Measurements from ENCODE around the gene ARSK.
"Not testable (repeated sequence)": the region's sequence is repeated elsewhere in the genome, so short reads cannot be mapped to it uniquely, and the experiment has no call there.

The ARSK gene

GRCh38 chr5:95644351-95645042, 89.6 kb downstream of the ARSK start:
- Histone ChIP-seq H3K79me2 (ENCODE audit: insufficient read depth, low read length) (no peaks in the 10 kb centered on the region), H3K4me3 (ENCODE audit: low read depth in 1 of 2, low read length in 2 of 2) (no peak overlapping the region), H3K27me3 (ENCODE audit: insufficient read depth, low read length, poor library complexity) (no peaks in the 10 kb centered on the region), H3K27ac (ENCODE audit: low read length) (peak overlapping the region; percentile 19; the same call in 1 of the 2 replicates), H4K20me1 (ENCODE audit: insufficient read depth, low read length) (no peaks in the 10 kb centered on the region), H3K36me3 (ENCODE audit: insufficient read depth, low read length) (no peaks in the 10 kb centered on the region), H2AFZ (ENCODE audit: low read depth, low read length) (peak overlapping the region; percentile 62), H3K9me3 (ENCODE audit: insufficient read depth, low read length, severe bottlenecking) (no peaks in the 10 kb centered on the region), H3K4me2 (ENCODE audit: insufficient read depth, low read length) (peak overlapping the region; percentile 33; the same call in 1 of the 2 replicates), H3K4me1 (ENCODE audit: insufficient read depth, low read length) (peaks cover 43% of the 10 kb centered on the region), H3K9ac (ENCODE audit: low read depth, low read length) (no peak overlapping the region)
- ATAC-seq (ENCODE audit: insufficient read depth, low read depth) (peak; percentile 37; the same call in 2 of the 3 replicates), DNase-seq (peak; percentile 64)
- TF ChIP-seq CTCF (IDR thresholded peaks at IDR 0.05; ENCODE audit: borderline replicate concordance, extremely low read depth, low read length, poor library complexity, severe bottlenecking) (peak; percentile 93), EZH2 (IDR thresholded peaks at IDR 0.05; ENCODE audit: borderline replicate concordance, low read depth, low read length, severe bottlenecking) (no peak)

GRCh38 chr5:95646226-95646568, 91.3 kb downstream of the ARSK start:
- not testable (repeated sequence) for H4K20me1 ChIP-seq (ENCODE audit: insufficient read depth, low read length)
- Histone ChIP-seq H2AFZ (ENCODE audit: low read depth, low read length) (peak overlapping the region; percentile 80), H3K27ac (ENCODE audit: low read length) (peak overlapping the region; percentile 87)

GRCh38 chr5:95646569-95647431, 91.9 kb downstream of the ARSK start, which contains the start of gene RFESD:
Gene RFESD, plus strand, starts transcription at chr5:95646777. Its CDS starts 5,495 bp downstream, at chr5:95652272.
- H3K9ac ChIP-seq (ENCODE audit: low read depth, low read length), result peak within 1 kb of the TSS; percentile 76
- H3K4me3 ChIP-seq (ENCODE audit: low read depth in 1 of 2, low read length in 2 of 2), result peak within 1 kb of the TSS; percentile 48 to 75; a peak in 3 of 4 replicates
- peaks cover 43% of the 10 kb centered on the region for H3K4me1 ChIP-seq (ENCODE audit: insufficient read depth, low read length)
- H3K4me2 ChIP-seq (ENCODE audit: insufficient read depth, low read length), result peak within 1 kb of the TSS; percentile 76
- TF ChIP-seq CTCF (IDR thresholded peaks at IDR 0.05; ENCODE audit: borderline replicate concordance, extremely low read depth, low read length, poor library complexity, severe bottlenecking) (peak; percentile 30), EZH2 (IDR thresholded peaks at IDR 0.05; ENCODE audit: borderline replicate concordance, low read depth, low read length, severe bottlenecking) (no peak)
- H3K27ac ChIP-seq (ENCODE audit: low read length), result peak within 1 kb of the TSS; percentile 87
- H3K79me2 ChIP-seq (ENCODE audit: insufficient read depth, low read length), result no peaks in the 10 kb centered on the region
- ATAC-seq (ENCODE audit: insufficient read depth, low read depth) (peak; percentile 93), DNase-seq (peak; percentile 94)
- no peaks in the 10 kb centered on the region for H3K9me3 ChIP-seq (ENCODE audit: insufficient read depth, low read length, severe bottlenecking)
- peak within 1 kb of the TSS; percentile 80 for H2AFZ ChIP-seq (ENCODE audit: low read depth, low read length)
- H3K36me3 ChIP-seq (ENCODE audit: insufficient read depth, low read length), result no peaks in the 10 kb centered on the region
- no peaks in the 10 kb centered on the region for H3K27me3 ChIP-seq (ENCODE audit: insufficient read depth, low read length, poor library complexity)
- H4K20me1 ChIP-seq (ENCODE audit: insufficient read depth, low read length), result no peaks in the 10 kb centered on the region

More at GRCh38 chr5:95646226-95646568, 91.3 kb downstream of the ARSK start:
- H3K9ac ChIP-seq (ENCODE audit: low read depth, low read length), result peak overlapping the region; percentile 76
- not testable (repeated sequence) for H3K79me2 ChIP-seq (ENCODE audit: insufficient read depth, low read length); ATAC-seq (ENCODE audit: insufficient read depth, low read depth); H3K27me3 ChIP-seq (ENCODE audit: insufficient read depth, low read length, poor library complexity); H3K9me3 ChIP-seq (ENCODE audit: insufficient read depth, low read length, severe bottlenecking); H3K36me3 ChIP-seq (ENCODE audit: insufficient read depth, low read length); DNase-seq
- peaks cover 43% of the 10 kb centered on the region for H3K4me1 ChIP-seq (ENCODE audit: insufficient read depth, low read length)
- peak overlapping the region in 1 of 2 experiments; percentile 75; a peak in 3 of 4 replicates for H3K4me3 ChIP-seq (ENCODE audit: low read depth in 1 of 2, low read length in 2 of 2)
- H3K4me2 ChIP-seq (ENCODE audit: insufficient read depth, low read length), result peak overlapping the region; percentile 76
